Peyer's patch (tissue), 4 donors: ENCODE results near the gene PHRF1. TPM values are rescaled to one million over a fixed set of nuclear protein-coding genes. Genes with fewer than 3 reads are reported as not detected.
A peak's percentile ranks its signal among the peaks of the same experiment; 100 is the strongest.

Experiments
- DNase-seq, 3 donors: peaks; one replicate each; pipeline ENCODE4 v3.0.0-alpha.2; 2017 to 2019
- H3K27ac ChIP-seq, 4 donors: fragments of 200-600 bp; sonication (generic); one replicate each; pipeline ENCODE4 v1.5.1; 2016 to 2019
- H3K27me3 ChIP-seq, 2 donors: fragments of 200-600 bp; sonication (generic); one replicate each; pipeline ENCODE4 v1.5.1; 2019
- H3K36me3 ChIP-seq, 3 donors: fragments of 200-600 bp; sonication (generic); one replicate each; pipeline ENCODE4 v1.5.1; 2016 to 2019
- H3K4me1 ChIP-seq, 4 donors: fragments of 200-600 bp; sonication (generic); one replicate each; pipeline ENCODE4 v1.5.1; 2016 to 2019
- H3K4me3 ChIP-seq, 4 donors: fragments of 200-600 bp; sonication (generic); 1 replicate in 3 of 4; 2 replicates in 1 of 4; pipeline ENCODE4 v1.5.1; 2016 to 2019; ENCODE audit warnings: mild to moderate bottlenecking in 1 of 4
- H3K9me3 ChIP-seq, 4 donors: fragments of 200-600 bp; sonication (generic); one replicate each; pipeline ENCODE4 v1.5.1; 2016 to 2019; ENCODE audit warnings: mild to moderate bottlenecking in 1 of 4
- POLR2A ChIP-seq, 2 donors: fragments of 450-650 bp; IDR thresholded peaks; one replicate each; pipeline ENCODE4 v1.5.1; 2017; ENCODE audit warnings: antibody characterized with exemption in 2 of 2, mild to moderate bottlenecking in 2 of 2, moderate library complexity in 2 of 2
- small RNA-seq, 2 donors: library from RNA; depleted of rRNA; stranded (forward); fragments of <200 nt; gene quantifications; one replicate each; pipeline ENCODE3, GENCODE V24; 2016
- total RNA-seq, 4 donors: library from RNA; depleted of rRNA; stranded (reverse); fragments of >200 nt; gene quantifications; one replicate each; pipeline ENCODE4 v1.1.0, GENCODE V29; 2016
- TF ChIP-seq, protein P1 (sequence below), 6 experiments: fragments of 450-650 bp in 4 of 6; fragments of 200-600 bp in 2 of 6; sonication (generic) in 1 of 6; IDR thresholded peaks; one replicate each; pipeline ENCODE4 v1.5.1; 2017 to 2019; ENCODE audit warnings: antibody characterized with exemption in 6 of 6, mild to moderate bottlenecking in 3 of 6, moderate library complexity in 1 of 6

Gene PHRF1
- total RNA-seq, 4 donors from 2014 or later = 48.4 to 88.0 (median 57.8) TPM

DNA sequence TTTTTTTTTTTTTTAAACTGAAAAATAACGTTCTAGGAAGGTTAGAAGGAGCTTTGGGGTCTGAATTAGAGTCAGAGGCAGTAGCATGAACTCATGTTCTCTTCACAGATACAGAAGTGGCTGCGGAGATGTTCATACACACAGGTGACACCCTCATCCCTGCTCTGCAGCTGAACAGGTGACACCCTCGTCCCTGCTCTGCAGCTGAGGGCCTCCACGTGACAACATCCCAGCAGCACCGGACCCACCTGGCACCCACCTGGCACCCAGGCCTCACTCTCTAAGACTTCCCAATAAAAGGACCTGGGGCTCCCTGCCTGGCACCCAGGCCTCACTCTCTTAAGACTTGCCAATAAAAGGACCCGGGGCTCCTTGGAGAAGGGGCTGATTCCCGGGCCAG is 80.6 kb downstream of the PHRF1 start:
- DNase-seq = peak in 1 of 3 donors; percentile 52
- H3K4me3 ChIP-seq = no peak overlapping the region

DNA sequence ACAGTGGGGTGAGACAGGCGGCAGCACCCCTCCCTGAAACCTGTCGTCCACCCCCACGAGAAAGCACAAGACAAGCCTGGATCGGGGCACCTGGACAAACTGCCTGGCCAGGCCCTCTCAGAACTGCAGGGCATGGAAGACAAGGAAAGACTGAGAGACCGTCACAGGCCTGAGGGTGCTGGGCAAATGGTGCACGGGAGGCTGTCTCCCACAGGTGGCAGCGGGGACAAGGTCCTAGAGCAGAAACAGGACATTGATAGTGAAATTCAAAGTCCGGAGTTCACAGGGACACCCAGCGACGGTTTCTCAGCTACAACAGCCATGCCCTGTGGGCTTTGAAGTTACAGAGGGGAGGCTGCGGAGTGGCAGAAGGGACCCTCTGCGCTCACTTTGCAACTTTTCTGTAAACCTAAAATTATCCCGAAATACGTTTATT is 81.4 kb downstream of the PHRF1 start:
- peaks cover 0 to 53% (median 7%) of the 10 kb centered on the region in 4 donors for H3K4me1 ChIP-seq
- DNase-seq = peak in 2 of 3 donors; percentile 81 to 83
- H3K4me3 ChIP-seq = peak overlapping the region in 1 of 4 donors; percentile 3
- no peaks in the 10 kb centered on the region for H3K9me3 ChIP-seq
- no peaks in the 10 kb centered on the region for H3K27me3 ChIP-seq
- peaks cover 0 to 15% (median 0%) of the 10 kb centered on the region in 3 donors for H3K36me3 ChIP-seq
- peak overlapping the region in 3 of 4 donors; percentile 47 to 89 (median 84) for H3K27ac ChIP-seq
- TF ChIP-seq, protein P1, sequence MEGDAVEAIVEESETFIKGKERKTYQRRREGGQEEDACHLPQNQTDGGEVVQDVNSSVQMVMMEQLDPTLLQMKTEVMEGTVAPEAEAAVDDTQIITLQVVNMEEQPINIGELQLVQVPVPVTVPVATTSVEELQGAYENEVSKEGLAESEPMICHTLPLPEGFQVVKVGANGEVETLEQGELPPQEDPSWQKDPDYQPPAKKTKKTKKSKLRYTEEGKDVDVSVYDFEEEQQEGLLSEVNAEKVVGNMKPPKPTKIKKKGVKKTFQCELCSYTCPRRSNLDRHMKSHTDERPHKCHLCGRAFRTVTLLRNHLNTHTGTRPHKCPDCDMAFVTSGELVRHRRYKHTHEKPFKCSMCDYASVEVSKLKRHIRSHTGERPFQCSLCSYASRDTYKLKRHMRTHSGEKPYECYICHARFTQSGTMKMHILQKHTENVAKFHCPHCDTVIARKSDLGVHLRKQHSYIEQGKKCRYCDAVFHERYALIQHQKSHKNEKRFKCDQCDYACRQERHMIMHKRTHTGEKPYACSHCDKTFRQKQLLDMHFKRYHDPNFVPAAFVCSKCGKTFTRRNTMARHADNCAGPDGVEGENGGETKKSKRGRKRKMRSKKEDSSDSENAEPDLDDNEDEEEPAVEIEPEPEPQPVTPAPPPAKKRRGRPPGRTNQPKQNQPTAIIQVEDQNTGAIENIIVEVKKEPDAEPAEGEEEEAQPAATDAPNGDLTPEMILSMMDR (IDR thresholded peaks at IDR 0.05) = peak in 3 of 6 experiments; percentile 20 to 37 (median 26)
- TF ChIP-seq POLR2A (IDR thresholded peaks at IDR 0.05) = peak; percentile 37 to 46

More for the DNA sequence above, 80.6 kb downstream of the PHRF1 start:
- no peaks in the 10 kb centered on the region for H3K27me3 ChIP-seq
- H3K4me1 ChIP-seq = peaks cover 0 to 53% (median 7%) of the 10 kb centered on the region in 4 donors
- no peak for TF ChIP-seq POLR2A (IDR thresholded peaks at IDR 0.05)
- TF ChIP-seq, protein P1 (IDR thresholded peaks at IDR 0.05) = no peak
- no peaks in the 10 kb centered on the region for H3K9me3 ChIP-seq
- H3K27ac ChIP-seq = peak overlapping the region in 3 of 4 donors; percentile 47 to 89 (median 84)
- H3K36me3 ChIP-seq = peaks cover 0 to 21% (median 0%) of the 10 kb centered on the region in 3 donors

DNA sequence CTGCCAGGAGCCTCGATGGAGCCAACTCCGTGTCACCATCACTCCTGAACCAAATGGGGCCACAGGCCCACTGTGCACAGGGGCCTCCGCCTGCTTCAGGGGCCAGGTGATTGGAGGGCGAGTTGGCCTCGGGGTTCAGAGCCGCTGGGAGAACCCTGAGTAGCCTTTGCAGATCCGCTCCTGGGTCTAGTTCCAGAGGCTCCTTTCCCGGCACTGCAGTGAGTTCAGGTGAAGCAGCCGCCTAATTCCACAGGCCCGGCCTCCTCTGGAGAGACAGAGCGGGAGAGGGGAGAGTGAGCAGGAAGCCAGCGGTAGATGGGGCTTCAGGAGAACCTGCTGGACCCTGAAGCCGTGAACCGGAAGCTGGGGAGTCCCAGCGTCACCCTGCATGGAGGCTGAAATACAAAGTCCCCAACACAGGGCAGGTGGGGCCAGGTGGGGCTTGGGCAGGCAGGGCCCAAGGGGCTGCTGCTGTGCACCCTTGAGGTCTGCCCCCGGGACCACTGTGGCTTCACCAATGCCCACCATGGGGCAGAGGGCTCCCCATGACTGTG is 83.3 kb downstream of the PHRF1 start:
- DNase-seq = peak in 1 of 3 donors; percentile 48
- Histone ChIP-seq H3K36me3 (peaks cover 0 to 11% (median 0%) of the 10 kb centered on the region in 3 donors), H3K27ac (peak overlapping the region in 2 of 4 donors; percentile 15 to 84), H3K9me3 (no peaks in the 10 kb centered on the region), H3K4me3 (no peak overlapping the region), H3K4me1 (peaks cover 0 to 45% (median 7%) of the 10 kb centered on the region in 4 donors), H3K27me3 (no peaks in the 10 kb centered on the region)
- TF ChIP-seq, protein P1 (IDR thresholded peaks at IDR 0.05) = no peak
- no peak for TF ChIP-seq POLR2A (IDR thresholded peaks at IDR 0.05)

DNA sequence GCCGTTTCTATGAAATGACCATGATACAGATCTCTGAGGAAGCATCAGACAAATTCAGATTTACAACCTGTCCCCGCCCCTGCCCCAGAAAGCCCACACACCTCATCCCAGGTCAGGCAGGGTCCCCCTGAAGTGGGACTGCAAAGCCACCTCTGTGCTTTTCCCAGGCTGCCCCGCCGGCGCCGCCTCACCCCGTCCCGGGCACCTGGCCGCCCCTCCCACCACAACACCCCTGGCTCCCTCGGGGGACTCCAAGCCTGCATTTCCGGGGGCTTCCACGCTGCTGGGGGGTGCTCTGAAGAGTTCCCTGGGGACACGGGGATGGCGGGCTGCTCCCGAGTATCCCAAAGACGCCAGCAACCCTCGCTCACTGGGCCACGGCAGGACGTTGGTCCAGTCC is 84.0 kb downstream of the PHRF1 start:
- TF ChIP-seq, protein P1 (IDR thresholded peaks at IDR 0.05) = no peak
- no peak for TF ChIP-seq POLR2A (IDR thresholded peaks at IDR 0.05)
- no peaks in the 10 kb centered on the region for H3K27me3 ChIP-seq
- H3K9me3 ChIP-seq = no peaks in the 10 kb centered on the region
- peaks cover 0 to 40% (median 7%) of the 10 kb centered on the region in 4 donors for H3K4me1 ChIP-seq
- no peak for DNase-seq
- H3K4me3 ChIP-seq = no peak overlapping the region
- peaks cover 0 to 11% (median 0%) of the 10 kb centered on the region in 3 donors for H3K36me3 ChIP-seq
- H3K27ac ChIP-seq = no peak overlapping the region

DNA sequence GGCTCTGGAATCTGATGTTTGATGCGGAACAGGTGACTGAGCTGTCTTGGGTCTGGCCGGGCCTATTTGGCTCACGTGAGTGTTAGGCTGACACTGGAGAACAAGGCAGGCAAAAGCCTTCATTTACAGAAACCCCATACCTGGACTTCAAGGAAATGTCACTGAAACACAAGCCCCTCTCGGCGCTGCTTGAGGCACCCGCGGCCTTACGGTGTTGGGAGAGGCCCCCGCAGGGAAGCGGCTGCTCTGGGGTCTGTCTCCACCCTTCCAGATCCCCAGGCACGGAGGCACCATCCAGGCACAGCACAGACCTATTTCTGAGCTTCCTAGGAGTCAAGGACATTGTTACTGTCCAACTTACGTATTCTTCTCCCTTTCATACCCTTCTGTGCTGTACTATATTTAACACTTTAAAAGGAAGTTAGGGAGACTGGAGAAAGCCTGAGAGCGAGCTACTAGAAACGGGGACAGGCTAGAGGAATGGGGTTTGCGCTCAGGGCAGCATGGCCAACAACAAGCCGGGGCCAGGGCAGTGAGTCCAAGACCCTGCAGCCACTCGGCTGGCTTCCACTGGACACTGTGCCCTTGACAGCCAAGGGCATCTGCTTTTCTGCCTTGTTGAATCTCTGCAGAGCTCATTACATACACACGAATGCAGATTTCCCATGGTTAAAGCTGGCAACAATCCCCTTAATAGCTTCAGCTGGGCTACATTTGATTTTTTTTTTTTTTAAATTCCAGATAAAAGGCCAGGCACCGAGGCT is 84.6 kb downstream of the PHRF1 start:
- H3K9me3 ChIP-seq = no peaks in the 10 kb centered on the region
- H3K27me3 ChIP-seq = no peaks in the 10 kb centered on the region
- peaks cover 0 to 34% (median 7%) of the 10 kb centered on the region in 4 donors for H3K4me1 ChIP-seq
- no peak overlapping the region for H3K27ac ChIP-seq
- peaks cover 0 to 11% (median 0%) of the 10 kb centered on the region in 3 donors for H3K36me3 ChIP-seq
- no peak overlapping the region for H3K4me3 ChIP-seq
- TF ChIP-seq, protein P1 (IDR thresholded peaks at IDR 0.05) = no peak
- no peak for DNase-seq

Small RNAs within 50 kb of the gene (small RNA-seq; reads per million reads assigned to genes)
- gene MIR210 = 4.8 to 45.4 reads per million in 2 donors

Other genes starting within 250 kb of the PHRF1 start
- 10 to 100 TPM in 2 of 4 donors, 1 to 10 TPM in 2; 2.5 to 36.3 (median 9.3) TPM for gene B4GALNT4, start 207.0 kb upstream of the PHRF1 start, total RNA-seq
- gene PKP3, start 182.3 kb upstream of the PHRF1 start, total RNA-seq = 100 to 1,000 TPM in 3 of 4 donors, 10 to 100 TPM in 1; 95.7 to 254 (median 202) TPM
- gene SIGIRR, start 161.5 kb upstream of the PHRF1 start, total RNA-seq = 100 to 1,000 TPM in 3 of 4 donors, 10 to 100 TPM in 1; 82.3 to 143 (median 111) TPM
- gene ANO9, start 134.5 kb upstream of the PHRF1 start, total RNA-seq = 100 to 1,000 TPM; 161 to 474 (median 254) TPM
- gene PTDSS2, start 126.2 kb upstream of the PHRF1 start, total RNA-seq = 10 to 100 TPM; 21.0 to 42.7 (median 31.7) TPM
- gene RNH1, start 69.2 kb upstream of the PHRF1 start, total RNA-seq = 100 to 1,000 TPM; 130 to 157 (median 137) TPM
- 10 to 100 TPM; 27.4 to 55.3 (median 35.1) TPM for gene HRAS, start 40.9 kb upstream of the PHRF1 start, total RNA-seq
- gene LRRC56, start 38.9 kb upstream of the PHRF1 start, total RNA-seq = 1 to 10 TPM in 2 of 4 donors, under 1 TPM in 2; 0.67 to 4.1 (median 2.4) TPM
- 10 to 100 TPM in 3 of 4 donors, 1 to 10 TPM in 1; 6.6 to 32.9 (median 14.1) TPM for gene LMNTD2, start 15.7 kb upstream of the PHRF1 start, total RNA-seq
- gene RASSF7, start 15.5 kb upstream of the PHRF1 start, total RNA-seq = 100 to 1,000 TPM in 3 of 4 donors, 10 to 100 TPM in 1; 80.9 to 340 (median 172) TPM
- 10 to 100 TPM; 28.1 to 80.9 (median 58.4) TPM for gene IRF7, start 39.5 kb downstream of the PHRF1 start, total RNA-seq
- 1,000 to 10,000 TPM in 3 of 4 donors, 10 to 100 TPM in 1; 77.6 to 1,696 (median 1,274) TPM for gene CDHR5, start 48.5 kb downstream of the PHRF1 start, total RNA-seq
- 10 to 100 TPM in 1 of 4 donors, not detected in 3; 12.6 TPM for gene SCT, start 50.7 kb downstream of the PHRF1 start, total RNA-seq
- 1 to 10 TPM in 2 of 4 donors, not detected in 2; 1.6 to 3.0 TPM for gene DRD4, start 60.8 kb downstream of the PHRF1 start, total RNA-seq
- gene DEAF1, start 118.8 kb downstream of the PHRF1 start, total RNA-seq = 10 to 100 TPM; 14.9 to 56.2 (median 47.0) TPM
- gene TMEM80, start 119.3 kb downstream of the PHRF1 start, total RNA-seq = 10 to 100 TPM; 10.7 to 58.9 (median 44.5) TPM
- gene EPS8L2, start 129.8 kb downstream of the PHRF1 start, total RNA-seq = 100 to 1,000 TPM; 258 to 710 (median 672) TPM
- gene TALDO1, start 171.0 kb downstream of the PHRF1 start, total RNA-seq = 100 to 1,000 TPM; 140 to 175 (median 149) TPM
- gene GATD1, start 201.0 kb downstream of the PHRF1 start, total RNA-seq = 10 to 100 TPM; 47.6 to 81.7 (median 52.9) TPM
- not detected for gene CEND1, start 213.6 kb downstream of the PHRF1 start, total RNA-seq
- gene SLC25A22, start 221.8 kb downstream of the PHRF1 start, total RNA-seq = 10 to 100 TPM; 14.2 to 22.0 (median 16.6) TPM
- gene PIDD1, start 228.8 kb downstream of the PHRF1 start, total RNA-seq = 10 to 100 TPM; 29.1 to 83.3 (median 70.2) TPM
- 1,000 to 10,000 TPM in 1 of 4 donors, 100 to 1,000 TPM in 3; 261 to 1,717 (median 510) TPM for gene RPLP2, start 233.5 kb downstream of the PHRF1 start, total RNA-seq
- 100 to 1,000 TPM in 3 of 4 donors, 10 to 100 TPM in 1; 71.8 to 254 (median 163) TPM for gene PNPLA2, start 242.4 kb downstream of the PHRF1 start, total RNA-seq